OCI-LY7 (cell line): ENCODE data around the gene ALLC.
"Not testable (repeated sequence)": the region's sequence is repeated elsewhere in the genome, so short reads cannot be mapped to it uniquely, and the experiment has no call there.

Experiments used
- CTCF ChIP-seq: fragments of 200-600 bp; sonication (generic); conservative IDR thresholded peaks from 2 replicates; pipeline ENCODE4 v1.5.1; 2014; ENCODE audit warnings: mild to moderate bottlenecking, antibody characterized with exemption, low read length, moderate library complexity, mixed read lengths
- EZH2phosphoT487 ChIP-seq: fragments of 200-600 bp; sonication (generic); IDR thresholded peaks from 2 replicates; pipeline ENCODE4 v1.6.1; 2018; ENCODE audit warnings: low read depth, borderline replicate concordance, mild to moderate bottlenecking, mixed run types, antibody characterized with exemption, low read length, moderate library complexity, mixed read lengths

- TF ChIP-seq CTCF, EZH2phosphoT487: not testable (repeated sequence)
Observed at GRCh38 chr2:3616435-3617197, 41.4 kb upstream of the ALLC start.
